Osteoblast (primary cell): Measurements from ENCODE around the gene PLXNA4. TPM values are rescaled to one million over a fixed set of nuclear protein-coding genes. Genes with fewer than 3 reads are reported as not detected.

ENCODE experiments used
- DNase-seq: peaks from one replicate; pipeline ENCODE4 v3.0.0; 2011; ENCODE audit warnings: low spot score, mixed read lengths; ENCODE audit not compliant: insufficient read length; ENCODE audit errors: missing footprints
- H2AFZ ChIP-seq: 2 replicates; pipeline ENCODE4 v1.6.0; 2011; ENCODE audit warnings: mild to moderate bottlenecking, low read length
- H3K27ac ChIP-seq: 2 replicates; pipeline ENCODE4 v1.5.1; 2011; ENCODE audit warnings: mild to moderate bottlenecking, low read depth, low read length, moderate library complexity
- H3K27me3 ChIP-seq: 2 replicates; pipeline ENCODE4 v1.6.0; 2012; ENCODE audit warnings: mild to moderate bottlenecking, control low read depth, inconsistent platforms, low read length, moderate library complexity; ENCODE audit not compliant: insufficient read depth
- H3K36me3 ChIP-seq: 2 replicates; pipeline ENCODE4 v1.5.1; 2011; ENCODE audit warnings: mild to moderate bottlenecking, low read length, control low read depth, moderate library complexity; ENCODE audit not compliant: insufficient read depth
- H3K4me1 ChIP-seq: 2 replicates; pipeline ENCODE4 v1.5.1; 2011; ENCODE audit warnings: mild to moderate bottlenecking, low read length, control low read depth, moderate library complexity; ENCODE audit not compliant: insufficient read depth
- H3K4me2 ChIP-seq: 2 replicates; pipeline ENCODE4 v1.6.0; 2011; ENCODE audit warnings: mild to moderate bottlenecking, low read length; ENCODE audit not compliant: insufficient read depth
- H3K4me3 ChIP-seq: fragments of 200-600 bp; sonication (generic); 3 replicates; pipeline ENCODE4 v1.5.1; 2012; ENCODE audit warnings: mild to moderate bottlenecking, low read length, inconsistent platforms; ENCODE audit not compliant: insufficient read depth
- H3K79me2 ChIP-seq: 2 replicates; pipeline ENCODE4 v1.6.0; 2012; ENCODE audit warnings: mild to moderate bottlenecking, low read length, control low read depth, inconsistent platforms; ENCODE audit not compliant: insufficient read depth
- H3K9me3 ChIP-seq: 2 replicates; pipeline ENCODE4 v1.5.1; 2011; ENCODE audit warnings: low read depth, low read length, control low read depth
- H4K20me1 ChIP-seq: 2 replicates; pipeline ENCODE4 v1.6.0; 2012; ENCODE audit warnings: mild to moderate bottlenecking, low read length, control low read depth; ENCODE audit not compliant: insufficient read depth
- CTCF ChIP-seq: IDR thresholded peaks from 2 replicates; pipeline ENCODE4 v1.5.1; 2011; ENCODE audit warnings: mild to moderate bottlenecking, low read depth, low read length, moderate library complexity; ENCODE audit errors: extremely low read depth
- total RNA-seq: library from RNA; depleted of rRNA; stranded (reverse); fragments of >200 nt; gene quantifications from 2 replicates; pipeline ENCODE4 v1.2.3, GENCODE V29; 2012

The PLXNA4 gene
- total RNA-seq, 1 donor: 4.3 TPM

GRCh38 chr7:132328760-132329159 lies 247.5 kb downstream of the PLXNA4 start:
- H3K79me2 ChIP-seq: no peaks in the 10 kb centered on the region
- no peak overlapping the region for H3K4me2 ChIP-seq
- TF ChIP-seq CTCF: no peak
- no peak for DNase-seq
- no peaks in the 10 kb centered on the region for H3K36me3 ChIP-seq
- H3K4me3 ChIP-seq: no peak overlapping the region
- no peak overlapping the region for H2AFZ ChIP-seq
- H3K27ac ChIP-seq: no peak overlapping the region
- H3K27me3 ChIP-seq: no peaks in the 10 kb centered on the region
- H3K9me3 ChIP-seq: no peaks in the 10 kb centered on the region
- no peaks in the 10 kb centered on the region for H4K20me1 ChIP-seq
- no peaks in the 10 kb centered on the region for H3K4me1 ChIP-seq

- Histone ChIP-seq H3K9me3 (no peaks in the 10 kb centered on the region), H4K20me1 (no peaks in the 10 kb centered on the region), H2AFZ (no peak overlapping the region), H3K27me3 (no peaks in the 10 kb centered on the region), H3K4me1 (no peaks in the 10 kb centered on the region), H3K4me2 (no peak overlapping the region), H3K4me3 (no peak overlapping the region), H3K79me2 (no peaks in the 10 kb centered on the region), H3K27ac (no peak overlapping the region), H3K36me3 (no peaks in the 10 kb centered on the region)
- TF ChIP-seq CTCF: no peak
- DNase-seq: no peak
These were observed 248.1 kb downstream of the PLXNA4 start for GRCh38 chr7:132328047-132328620.

DNA sequence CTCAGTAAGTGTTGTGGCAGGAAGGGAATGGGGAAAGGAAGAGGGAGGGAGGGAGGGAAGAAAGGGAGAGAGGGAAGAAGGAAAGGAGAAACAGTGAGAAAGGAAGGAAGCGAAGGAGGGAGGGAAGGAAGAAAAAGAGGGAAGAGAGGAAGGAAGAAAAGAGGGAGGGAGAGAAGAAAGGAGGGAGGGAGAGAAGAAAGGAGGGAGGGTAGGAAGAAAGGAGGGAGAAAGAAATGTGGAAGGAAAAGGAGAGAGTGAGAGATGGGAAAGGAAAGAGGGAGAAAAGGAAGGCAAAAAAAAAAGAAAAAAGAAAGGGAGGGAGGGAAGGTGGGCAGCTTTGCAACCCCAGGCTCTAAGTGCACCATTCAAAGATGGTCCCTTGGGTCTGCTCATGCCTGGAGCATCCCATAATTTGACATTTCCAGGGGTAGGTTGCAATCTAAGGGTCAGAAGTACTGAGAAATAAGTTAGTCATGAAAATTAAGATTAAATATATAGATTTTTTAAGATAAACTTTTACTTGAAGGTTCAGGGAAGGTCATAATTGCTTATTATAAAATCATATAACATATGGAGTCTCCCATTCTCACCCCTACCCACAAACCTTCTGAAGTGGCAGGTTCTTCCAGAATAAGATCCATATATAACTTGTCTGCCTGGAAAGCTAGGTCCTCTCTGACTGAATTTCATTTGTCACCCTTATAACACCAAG lies 249.2 kb downstream of the PLXNA4 start:
- H3K36me3 ChIP-seq: no peaks in the 10 kb centered on the region
- TF ChIP-seq CTCF: no peak
- no peak overlapping the region for H3K27ac ChIP-seq
- H4K20me1 ChIP-seq: no peaks in the 10 kb centered on the region
- no peak for DNase-seq
- H3K4me2 ChIP-seq: no peak overlapping the region
- H2AFZ ChIP-seq: no peak overlapping the region
- no peaks in the 10 kb centered on the region for H3K4me1 ChIP-seq
- no peaks in the 10 kb centered on the region for H3K27me3 ChIP-seq
- H3K9me3 ChIP-seq: no peaks in the 10 kb centered on the region
- H3K79me2 ChIP-seq: no peaks in the 10 kb centered on the region
- H3K4me3 ChIP-seq: no peak overlapping the region

DNA sequence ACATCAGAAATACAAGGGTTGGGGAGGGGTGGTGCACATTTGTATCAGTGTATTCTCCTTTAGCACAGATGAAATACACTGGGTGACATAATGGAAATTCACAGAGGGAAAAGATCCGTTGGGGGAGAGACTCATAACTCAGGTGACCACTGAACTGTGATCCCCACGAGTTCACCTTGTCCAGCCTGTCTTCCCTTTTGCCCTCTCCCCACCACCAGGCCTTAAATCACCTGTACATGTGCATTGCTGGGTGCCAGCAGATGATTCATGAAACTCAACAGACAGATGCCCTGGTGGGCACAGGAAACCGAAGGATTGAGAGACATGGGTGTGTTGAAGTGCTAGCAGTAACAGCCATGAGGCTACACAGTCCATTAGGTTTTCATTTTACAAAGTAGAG lies 253.3 kb downstream of the PLXNA4 start:
- no peak overlapping the region for H3K4me2 ChIP-seq
- H3K36me3 ChIP-seq: no peaks in the 10 kb centered on the region
- H3K4me3 ChIP-seq: no peak overlapping the region
- peaks cover 7% of the 10 kb centered on the region for H3K4me1 ChIP-seq
- H3K79me2 ChIP-seq: no peaks in the 10 kb centered on the region
- H3K27ac ChIP-seq: no peak overlapping the region
- H2AFZ ChIP-seq: no peak overlapping the region
- no peak for DNase-seq
- no peaks in the 10 kb centered on the region for H3K9me3 ChIP-seq
- no peaks in the 10 kb centered on the region for H4K20me1 ChIP-seq
- TF ChIP-seq CTCF: no peak
- no peaks in the 10 kb centered on the region for H3K27me3 ChIP-seq
